HCT116 (cell line): Measurements from ENCODE around the gene PLEKHH2. TPM values are rescaled to one million over a fixed set of nuclear protein-coding genes. Genes with fewer than 3 reads are reported as not detected.

Experiments used
- ATAC-seq: fragments of 200-7000 bp; cut with Tn5 transposase; 2 replicates; pipeline ENCODE4 v1.9.1; 2020; ENCODE audit warnings: mild to moderate bottlenecking, moderate library complexity
- BruUV-seq: library from RNA; stranded (reverse); fragments of 400-500 nt; replicated peaks from 2 replicates; lab custom pipeline; 2021; lab: Mats Ljungman, UMichigan
- CTCF ChIA-PET: fragments of 300-600 bp; sonication (Branson Sonifier 250); formaldehyde crosslinking; loops from one replicate; lab custom pipeline; 2021; ENCODE audit warnings: antibody characterized with exemption; lab: Charles Lee
- POLR2A ChIA-PET: fragments of 300-600, 350-600 bp; sonication (Branson Sonifier 250); formaldehyde crosslinking; loops from one replicate; lab custom pipeline; 2021; ENCODE audit warnings: antibody characterized with exemption; lab: Charles Lee
- RAD21 ChIA-PET, 2 experiments: fragments of 300-600 bp; sonication (Branson Sonifier 250); formaldehyde crosslinking; loops; one replicate each; lab custom pipeline; 2023; ENCODE audit warnings: low total read pairs in 2 of 2; ENCODE audit not compliant: uncharacterized antibody in 2 of 2, unreplicated experiment in 2 of 2, low non-redundant PET in 1 of 2; lab: Charles Lee
- DNase-seq: peaks from one replicate; pipeline ENCODE4 v3.0.0-alpha.2; 2010; ENCODE audit warnings: low read depth, low spot score
- H2AFZ ChIP-seq: fragments of 200-600 bp; shearing (Covaris generic), sonication (generic); 2 replicates; pipeline ENCODE4 v1.6.1; 2017; ENCODE audit warnings: low read depth, mixed run types, mixed read lengths, antibody characterized with exemption, low read length; ENCODE audit not compliant: poor library complexity, severe bottlenecking
- H3K27ac ChIP-seq: 2 replicates; pipeline ENCODE4 v1.5.1; 2012; ENCODE audit warnings: low read depth, low read length
- H3K27me3 ChIP-seq: fragments of 200-600 bp; sonication (generic); 2 replicates; pipeline ENCODE4 v1.6.1; 2016; ENCODE audit warnings: mixed run types, low read length, mixed read lengths; ENCODE audit not compliant: insufficient read depth
- H3K36me3 ChIP-seq, 2 experiments: fragments of 200-500 bp in 1 of 2; fragments of 200-600 bp in 1 of 2; sonication (Bioruptor generic) in 1 of 2; sonication (generic) in 1 of 2; 2 replicates each; pipeline versions ENCODE4 v1.5.1 to v1.6.1; 2014 to 2016; ENCODE audit warnings: low read length in 2 of 2, inconsistent platforms in 1 of 2, mixed read lengths in 1 of 2, mixed run types in 1 of 2; ENCODE audit not compliant: insufficient read depth in 2 of 2, control insufficient read depth in 1 of 2
- H3K4me1 ChIP-seq, 2 experiments: fragments of 200-600 bp in 1 of 2; sonication (generic) in 1 of 2; 2 replicates each; pipeline versions ENCODE4 v1.5.1 to v1.6.1; 2012 to 2017; ENCODE audit warnings: low read length in 2 of 2, inconsistent platforms in 1 of 2, mild to moderate bottlenecking in 1 of 2, mixed read lengths in 1 of 2, mixed run types in 1 of 2, moderate library complexity in 1 of 2; ENCODE audit not compliant: insufficient read depth in 2 of 2, control insufficient read depth in 1 of 2
- H3K4me2 ChIP-seq: fragments of 200-600 bp; sonication (generic); 2 replicates; pipeline ENCODE4 v1.6.1; 2017; ENCODE audit warnings: mixed run types, low read length, mixed read lengths
- H3K4me3 ChIP-seq, 2 experiments: fragments of 200-600 bp in 1 of 2; sonication (generic) in 1 of 2; replicated peaks in 1 of 2; 2 replicates each; pipeline ENCODE4 v1.5.1; 2011 to 2016; ENCODE audit warnings: low read length in 2 of 2, control low read depth in 1 of 2, low read depth in 1 of 2, mild to moderate bottlenecking in 1 of 2, mixed read lengths in 1 of 2, mixed run types in 1 of 2
- H3K79me2 ChIP-seq: fragments of 200-600 bp; sonication (generic); 2 replicates; pipeline ENCODE4 v1.6.1; 2017; ENCODE audit warnings: mild to moderate bottlenecking, mixed run types, low read length, moderate library complexity, mixed read lengths; ENCODE audit not compliant: insufficient read depth
- H3K9ac ChIP-seq: fragments of 200-600 bp; sonication (generic); 2 replicates; pipeline ENCODE4 v1.6.1; 2016; ENCODE audit warnings: low read length, mixed read lengths
- H3K9me2 ChIP-seq: fragments of 200-600 bp; sonication (generic), shearing (Covaris generic); 2 replicates; pipeline ENCODE4 v1.6.1; 2017; ENCODE audit warnings: mixed run types, mild to moderate bottlenecking, moderate library complexity; ENCODE audit not compliant: insufficient read depth
- H3K9me3 ChIP-seq, 2 experiments: fragments of 200-500 bp in 1 of 2; fragments of 200-600 bp in 1 of 2; sonication (Bioruptor generic) in 1 of 2; sonication (generic) in 1 of 2; 2 replicates each; pipeline ENCODE4 v1.6.1; 2014 to 2017; ENCODE audit warnings: low read length in 2 of 2, mixed read lengths in 2 of 2, inconsistent platforms in 1 of 2, low read depth in 1 of 2, mild to moderate bottlenecking in 1 of 2, mixed run types in 1 of 2, moderate library complexity in 1 of 2; ENCODE audit not compliant: control insufficient read depth in 1 of 2, insufficient read depth in 1 of 2
- H4K20me1 ChIP-seq: fragments of 200-600 bp; sonication (generic), shearing (Covaris generic); 2 replicates; pipeline ENCODE4 v1.6.1; 2017; ENCODE audit warnings: mixed run types, mild to moderate bottlenecking, moderate library complexity; ENCODE audit not compliant: insufficient read depth
- ATF3 ChIP-seq: IDR thresholded peaks from 2 replicates; pipeline ENCODE4 v1.6.1; 2012
- EGR1 ChIP-seq: IDR thresholded peaks from 2 replicates; pipeline ENCODE4 v1.6.1; 2012; ENCODE audit warnings: low read depth
- EZH2phosphoT487 ChIP-seq: fragments of 200-600 bp; IDR thresholded peaks from 2 replicates; pipeline ENCODE4 v1.6.1; 2018; ENCODE audit warnings: antibody characterized with exemption, borderline replicate concordance
- FOSL1 ChIP-seq: IDR thresholded peaks from 2 replicates; pipeline ENCODE4 v1.6.1; 2012; ENCODE audit warnings: low read depth
- MAX ChIP-seq: IDR thresholded peaks from 2 replicates; pipeline ENCODE4 v1.6.1; 2012
- POLR2A ChIP-seq: IDR thresholded peaks from 2 replicates; pipeline ENCODE4 v1.7.0; 2011; ENCODE audit warnings: borderline replicate concordance; ENCODE audit not compliant: insufficient read depth, insufficient read length; ENCODE audit errors: extremely low read depth
- RAD21 ChIP-seq: IDR thresholded peaks from 2 replicates; pipeline ENCODE4 v1.6.1; 2012; ENCODE audit warnings: low read depth, mild to moderate bottlenecking
- ZBTB33 ChIP-seq: IDR thresholded peaks from 2 replicates; pipeline ENCODE4 v1.6.1; 2011; ENCODE audit warnings: mild to moderate bottlenecking, low read length, moderate library complexity; ENCODE audit not compliant: insufficient replicate concordance; ENCODE audit errors: extremely low read depth
- ZNF274 ChIP-seq: fragments of 200-500 bp; sonication (Bioruptor generic); IDR thresholded peaks from 2 replicates; pipeline ENCODE4 v1.6.1; 2014; ENCODE audit warnings: mild to moderate bottlenecking, low read depth, low read length, inconsistent platforms
- intact Hi-C: fragments of 100-400 bp; cut with micrococcal nuclease; formaldehyde crosslinking; loops from 2 replicates; pipeline ENCODE4 v1.10.0; 2022
- total RNA-seq: library from RNA; stranded (reverse); gene quantifications from one replicate; pipeline ENCODE4 v1.2.1, GENCODE V29; 2021; ENCODE audit not compliant: unreplicated experiment

The PLEKHH2 gene
- total RNA-seq, 1 experiment from 2014 or later, result 7.8 TPM

- Histone ChIP-seq H3K9me2 (no peaks in the 10 kb centered on the region), H2AFZ (no peak overlapping the region), H3K27ac (no peak overlapping the region), H3K9ac (no peak overlapping the region), H4K20me1 (no peaks in the 10 kb centered on the region), H3K4me3 (no peak overlapping the region), H3K4me2 (no peak overlapping the region), H3K79me2 (no peaks in the 10 kb centered on the region), H3K27me3 (no peaks in the 10 kb centered on the region), H3K36me3 (no peaks in the 10 kb centered on the region), H3K4me1 (no peaks in the 10 kb centered on the region), H3K9me3 (no peaks in the 10 kb centered on the region)
- RAD21 ChIA-PET, result no interaction called here
- TF ChIP-seq ZBTB33 (no peak), MAX (no peak), FOSL1 (no peak), RAD21 (no peak), ZNF274 (no peak), EGR1 (no peak), POLR2A (no peak), EZH2phosphoT487 (no peak), ATF3 (no peak)
- no peak for ATAC-seq
- CTCF ChIA-PET, result no interaction called here
- BruUV-seq, result no TSS peak
- intact Hi-C loops, result loop anchor here (10.0 kb wide), 1 partner anchor 255 kb away; no protein-coding TSS in a partner anchor
- POLR2A ChIA-PET, result no interaction called here
- DNase-seq, result no peak
Measured at GRCh38 chr2:43619511-43619910, 17.5 kb upstream of the PLEKHH2 start.
